ENCODE data around the gene PEX5L.

PEX5L gene

DNA sequence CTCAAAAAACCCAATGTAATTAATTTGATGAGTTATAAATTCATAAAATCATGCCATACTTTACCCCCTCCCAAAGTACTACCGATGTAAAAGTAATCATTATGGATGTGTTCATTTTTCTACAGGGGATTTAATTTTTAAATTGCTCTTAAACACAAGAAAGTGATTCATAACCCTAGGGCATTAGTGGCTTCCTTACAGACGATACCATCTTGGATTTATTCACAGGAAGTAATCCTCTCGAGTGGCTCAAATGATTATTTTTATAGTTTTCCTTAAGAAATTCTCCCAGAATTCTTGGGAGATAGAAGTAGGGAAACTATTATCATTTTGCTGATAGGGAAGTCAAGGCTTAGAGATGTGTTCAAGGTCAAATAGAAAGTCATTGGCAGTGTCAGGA is 80.9 kb downstream of the PEX5L start:
- no peak for DNase-seq (ENCODE audit: low spot score)

DNA sequence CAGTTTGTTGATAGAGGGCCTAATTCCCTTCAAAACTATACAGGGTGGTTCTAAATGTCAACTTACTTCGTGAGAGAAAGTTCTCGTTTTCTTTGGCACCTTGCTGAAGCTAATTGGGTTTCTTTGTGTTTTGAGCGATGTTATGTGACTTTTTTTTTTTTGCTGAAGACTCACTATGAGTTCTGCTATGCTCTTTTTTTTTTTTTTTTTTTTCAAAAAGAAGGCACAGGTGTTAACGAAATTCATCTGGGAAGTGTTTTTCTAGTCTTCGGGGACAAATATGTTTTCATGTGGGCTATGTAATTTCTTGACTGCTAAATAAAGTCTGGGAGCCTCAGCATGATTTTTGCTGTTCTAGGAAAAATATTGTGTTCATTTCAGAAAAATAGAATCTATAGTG is 81.5 kb downstream of the PEX5L start:
- DNase-seq (ENCODE audit: low spot score) = no peak

DNA sequence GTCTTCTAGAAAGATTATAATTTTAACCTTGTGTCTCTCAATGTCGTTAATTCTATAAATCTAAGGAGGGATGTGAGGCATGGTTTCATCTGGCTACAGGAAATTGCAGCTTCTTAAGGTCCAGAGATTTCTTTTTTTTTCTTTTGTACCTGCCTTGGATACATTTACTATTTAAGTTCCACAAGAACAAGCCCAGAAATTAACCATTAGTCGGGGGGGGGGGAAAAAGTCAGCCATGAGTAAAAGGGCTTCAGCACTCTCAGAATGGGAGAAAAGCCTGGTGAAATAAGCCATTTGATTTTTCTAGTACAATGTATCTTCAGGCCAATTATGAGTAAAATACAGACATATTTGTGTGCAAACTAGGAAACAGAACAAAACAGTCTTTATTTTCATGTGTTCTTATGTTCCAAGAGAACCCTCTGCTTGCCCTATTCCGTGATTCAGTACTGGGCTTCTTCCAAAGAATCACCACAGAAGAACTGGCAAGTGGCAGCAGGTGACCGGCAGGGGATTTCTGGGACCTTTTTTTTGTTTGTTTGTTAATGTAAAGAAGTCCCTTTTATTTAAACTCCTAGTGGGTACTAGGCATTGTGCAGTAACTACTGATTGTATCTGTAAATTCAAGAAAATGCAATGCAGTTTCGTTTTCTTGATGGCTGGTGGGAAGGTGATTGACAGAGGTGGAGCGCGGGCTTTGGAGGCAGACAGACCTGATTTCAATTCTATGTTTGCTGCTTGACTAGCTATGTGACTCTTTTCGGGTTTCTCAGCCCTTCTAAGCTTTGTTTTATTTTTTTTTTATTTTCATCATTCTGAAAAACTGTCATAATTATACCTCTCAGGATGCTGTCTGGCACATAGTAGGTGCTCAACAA is 82.5 kb downstream of the PEX5L start:
- DNase-seq (ENCODE audit: low spot score) = no peak

DNA sequence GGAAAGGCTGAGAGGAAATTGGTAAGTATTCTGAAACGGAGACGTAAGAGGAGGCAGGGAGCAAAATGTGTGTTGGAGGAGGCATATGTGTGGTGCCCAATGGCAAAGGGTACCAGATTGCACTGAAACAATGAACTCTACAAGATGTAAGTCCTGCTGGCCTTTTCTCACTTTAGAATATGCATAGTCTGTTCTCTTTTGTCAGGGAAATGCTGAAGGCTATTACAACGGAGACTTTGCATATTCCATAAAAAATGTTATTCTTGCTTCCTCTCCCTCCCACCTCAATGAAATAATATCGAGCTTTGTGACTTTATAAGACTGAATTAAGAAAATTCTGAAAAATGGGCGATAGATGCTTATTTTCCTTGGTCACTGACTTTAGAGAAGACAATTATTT is 85.9 kb downstream of the PEX5L start:
- DNase-seq (ENCODE audit: low spot score) = no peak

DNA sequence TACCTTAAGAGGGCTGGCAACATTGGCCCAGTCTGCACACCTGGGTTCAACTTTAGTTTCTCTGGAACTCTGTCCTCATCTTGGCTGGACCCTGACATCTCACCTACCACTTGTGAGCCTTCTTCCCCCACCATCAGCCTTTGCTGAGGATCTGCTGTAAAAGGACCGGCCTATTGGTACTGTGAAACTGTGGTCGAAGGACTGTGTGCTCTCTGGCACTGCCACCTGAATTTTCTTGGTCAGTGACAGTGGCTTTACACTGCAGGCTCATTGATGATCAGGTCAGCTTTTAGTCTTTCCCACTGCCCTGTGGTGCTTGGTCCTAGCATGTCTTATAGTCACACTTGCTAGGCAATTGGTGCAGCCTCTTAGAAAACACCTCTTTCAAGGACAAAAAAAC is 86.9 kb downstream of the PEX5L start:
- no peak for DNase-seq (ENCODE audit: low spot score)

DNA sequence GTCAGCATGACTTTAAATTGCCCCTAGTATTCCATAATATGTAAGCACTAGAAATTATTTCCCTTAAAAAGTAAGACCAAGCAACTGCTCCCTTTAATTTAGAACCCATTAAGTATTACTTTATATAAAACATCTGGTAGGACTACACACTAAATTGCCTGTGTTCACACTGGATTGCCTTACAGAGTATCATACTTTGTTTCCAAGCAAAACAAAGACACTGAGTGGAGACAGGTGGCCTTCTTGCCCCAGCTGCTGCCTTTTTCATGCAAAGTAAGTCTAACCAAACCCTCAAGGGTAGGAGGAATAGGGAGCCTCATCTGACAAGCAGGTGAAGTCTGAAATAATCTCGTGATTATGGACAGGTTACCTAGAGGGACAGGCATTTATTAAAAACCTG is 87.3 kb downstream of the PEX5L start:
- no peak for DNase-seq (ENCODE audit: low spot score)

DNA sequence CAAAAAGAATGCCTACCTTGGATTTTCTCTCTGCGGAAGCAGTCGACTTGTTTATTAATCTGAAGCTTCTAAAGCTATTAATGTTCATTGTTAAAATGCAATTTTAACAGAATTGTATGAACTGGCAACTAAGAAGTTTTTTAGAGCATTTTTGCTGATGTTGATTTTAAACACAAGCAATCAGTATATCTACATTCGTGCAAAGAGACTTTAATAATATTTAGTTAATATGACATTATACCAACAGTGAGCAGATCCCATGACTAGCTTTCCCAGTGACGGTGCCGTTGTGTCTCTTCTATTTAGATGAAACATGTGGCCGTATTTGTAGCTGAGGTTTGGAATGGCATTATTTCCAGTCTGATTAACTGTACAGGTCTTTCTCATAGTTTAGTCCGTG is 88.0 kb downstream of the PEX5L start:
- DNase-seq (ENCODE audit: low spot score) = no peak

DNA sequence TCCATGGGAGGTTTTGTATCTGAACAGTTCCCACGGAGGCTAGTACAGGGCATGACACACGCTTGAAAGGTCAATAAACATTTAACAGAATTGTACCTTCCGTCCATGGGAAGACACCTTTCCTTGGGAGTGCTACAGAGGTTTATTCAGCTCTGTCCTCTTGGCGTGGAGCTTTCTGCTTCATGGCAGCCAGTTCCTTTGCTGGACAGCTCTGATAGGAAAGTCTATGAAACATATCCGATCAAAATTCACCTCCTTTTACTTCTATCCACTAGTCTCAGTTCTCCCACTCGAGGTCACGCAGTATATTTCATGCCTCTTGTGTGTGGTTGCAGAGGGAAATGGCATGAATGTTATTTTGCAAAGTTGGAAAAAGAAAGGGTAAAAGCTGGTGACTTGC is 91.2 kb downstream of the PEX5L start:
- no peak for DNase-seq (ENCODE audit: low spot score)

DNA sequence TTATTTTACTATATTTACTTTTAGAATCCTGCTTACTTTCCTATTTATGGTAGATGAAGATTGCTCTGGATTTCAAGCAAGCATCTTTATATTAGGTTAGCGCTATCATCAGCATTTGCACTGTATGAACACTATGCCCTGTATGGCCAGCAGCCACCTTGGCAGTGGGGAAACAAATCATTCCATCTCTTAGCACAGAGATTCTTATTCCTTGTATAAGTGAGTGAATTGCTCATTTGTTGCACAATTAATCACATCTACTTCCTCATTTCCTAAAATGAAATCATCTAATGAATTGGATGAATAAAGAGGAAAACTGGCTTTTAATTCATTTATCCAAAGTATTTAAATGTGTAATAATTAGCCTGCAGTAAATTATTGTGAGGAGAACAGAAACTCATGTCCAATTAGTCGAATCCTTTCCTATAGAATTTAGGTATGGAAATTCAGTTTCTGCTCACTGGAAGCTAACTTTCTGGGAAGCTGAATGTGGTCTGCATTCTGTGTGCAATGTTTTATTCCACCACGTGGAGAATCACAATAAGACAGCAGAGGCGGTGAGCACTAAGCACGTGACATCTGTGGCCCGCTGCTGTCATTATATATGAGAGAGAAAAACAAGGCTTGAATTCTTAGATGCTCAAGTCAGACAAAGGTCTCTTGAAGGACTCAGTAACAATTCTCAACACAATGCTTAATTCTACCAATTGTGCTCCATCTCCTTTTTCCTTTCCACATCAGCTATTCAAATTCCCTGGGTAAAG is 93.4 kb downstream of the PEX5L start:
- no peak for DNase-seq (ENCODE audit: low spot score)

DNA sequence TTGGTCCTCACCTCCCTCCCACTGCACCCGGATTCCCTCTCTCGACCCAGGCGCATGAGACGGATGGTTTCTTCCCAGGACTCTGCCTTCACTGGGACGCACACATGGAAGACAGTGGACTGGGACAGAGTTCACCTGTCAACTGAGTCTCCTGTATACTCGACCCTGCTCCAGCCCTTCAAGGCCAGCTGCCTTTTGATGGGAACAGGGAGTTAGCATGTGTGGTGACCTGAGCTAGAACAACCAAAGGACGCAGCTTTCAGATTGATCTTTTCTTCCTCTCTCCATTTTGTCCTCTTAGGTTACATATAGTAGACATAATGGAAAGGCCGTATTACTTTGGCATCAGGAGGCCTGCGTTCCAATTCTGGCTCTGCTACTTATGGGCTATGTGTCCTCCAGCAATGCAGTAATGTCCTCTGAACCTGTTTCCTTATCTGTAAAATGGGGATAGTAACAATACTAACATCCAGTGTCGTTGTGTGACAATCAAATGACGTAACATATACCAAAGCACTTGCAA is 94.1 kb downstream of the PEX5L start:
- no peak for DNase-seq (ENCODE audit: low spot score)

DNA sequence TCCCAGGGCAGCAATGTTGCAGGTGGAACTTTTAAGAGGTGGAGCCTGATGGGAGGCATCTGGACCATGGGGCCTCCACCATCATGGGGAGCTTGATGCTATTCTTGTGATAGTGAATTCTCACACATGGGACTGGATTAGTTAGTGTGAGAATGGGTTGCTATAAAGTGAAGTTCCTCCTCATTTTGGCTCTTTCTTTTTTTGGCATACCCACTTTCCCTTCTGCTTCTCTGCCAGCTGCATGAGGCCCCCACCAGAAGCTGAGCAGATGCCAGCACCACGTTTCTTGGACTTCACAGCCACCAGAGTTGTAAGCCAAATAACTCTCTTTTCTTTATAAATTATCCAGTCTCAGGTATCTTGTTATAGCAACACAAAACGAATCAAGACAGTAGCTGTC is 101.0 kb downstream of the PEX5L start:
- no peak for DNase-seq (ENCODE audit: low spot score)

DNA sequence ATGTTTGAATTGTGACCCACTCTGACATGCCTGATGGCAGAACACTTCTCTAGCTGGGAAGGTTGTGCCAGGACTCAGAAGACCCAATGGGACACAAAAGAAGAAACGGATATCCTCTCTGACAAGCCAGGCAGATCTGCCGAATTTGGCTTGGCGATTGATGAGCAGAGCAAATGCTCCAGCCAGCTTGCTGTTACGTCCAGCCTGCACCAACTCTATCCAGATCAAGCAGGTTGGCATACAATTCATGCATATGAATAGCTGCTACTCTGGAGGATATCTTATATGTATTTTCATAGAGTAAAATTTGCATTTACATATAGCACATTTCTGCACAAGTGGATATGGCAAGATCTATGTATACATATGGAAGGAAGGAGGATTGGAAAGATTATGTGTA is 102.8 kb downstream of the PEX5L start:
- no peak for DNase-seq (ENCODE audit: low spot score)

DNA sequence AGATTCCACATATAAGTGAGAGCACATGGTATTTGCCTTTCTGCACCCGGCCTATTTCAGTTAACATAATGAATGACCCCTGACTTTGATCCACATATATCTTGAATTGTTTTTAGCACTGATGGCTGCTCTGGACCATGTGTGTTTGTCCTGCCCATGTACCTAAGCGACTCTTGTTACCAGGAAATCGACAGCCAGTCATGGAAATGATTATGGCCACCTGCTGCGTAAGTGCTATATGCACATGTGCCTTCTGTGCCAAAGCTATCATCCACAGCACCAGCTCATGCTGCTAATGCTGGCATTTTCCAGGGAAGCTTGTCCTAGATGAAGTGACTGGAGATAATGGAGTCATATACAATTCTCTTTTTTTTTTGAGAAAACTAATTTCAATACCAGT is 103.7 kb downstream of the PEX5L start:
- no peak for DNase-seq (ENCODE audit: low spot score)

DNA sequence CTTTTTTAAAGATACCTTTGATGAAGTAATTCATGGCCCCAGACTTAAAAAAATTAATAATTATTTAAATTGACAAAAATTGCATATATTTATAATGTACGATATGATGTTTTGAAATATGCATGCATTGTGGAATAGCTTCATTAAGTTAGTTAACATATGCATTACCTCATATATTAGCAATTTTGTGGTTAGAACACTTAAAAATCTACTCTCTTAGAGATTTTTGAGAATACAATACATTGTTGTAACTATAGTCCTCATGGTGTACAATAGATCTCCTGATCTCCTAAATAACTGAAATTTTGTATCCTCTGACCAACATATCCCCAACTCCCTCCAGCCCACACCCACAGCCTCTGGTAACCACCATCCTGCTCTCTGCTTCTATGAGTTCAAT is 104.1 kb downstream of the PEX5L start:
- no peak for DNase-seq (ENCODE audit: low spot score)

DNA sequence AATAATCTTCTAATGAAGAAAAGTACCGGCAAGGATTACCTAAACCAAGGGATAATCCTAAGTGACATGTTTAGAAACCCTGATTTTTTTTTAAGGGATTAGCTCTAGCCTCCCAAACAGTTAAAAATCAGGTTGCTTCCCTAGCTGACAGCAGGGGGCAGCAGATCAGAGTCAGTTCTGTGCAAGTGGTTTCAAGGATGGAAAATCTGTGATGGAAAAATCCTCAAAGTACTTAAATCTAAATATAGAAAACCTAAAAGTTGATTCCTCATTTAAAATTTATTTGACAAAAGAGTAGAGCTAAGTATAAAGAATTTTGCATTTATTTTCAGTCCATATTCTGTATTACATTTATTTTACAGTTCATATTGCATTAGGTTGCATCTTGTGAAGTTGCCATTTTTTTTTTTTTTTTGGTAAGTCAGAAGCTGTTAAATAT is 107.6 kb downstream of the PEX5L start:
- peak; percentile 74 for DNase-seq (ENCODE audit: low spot score)

DNA sequence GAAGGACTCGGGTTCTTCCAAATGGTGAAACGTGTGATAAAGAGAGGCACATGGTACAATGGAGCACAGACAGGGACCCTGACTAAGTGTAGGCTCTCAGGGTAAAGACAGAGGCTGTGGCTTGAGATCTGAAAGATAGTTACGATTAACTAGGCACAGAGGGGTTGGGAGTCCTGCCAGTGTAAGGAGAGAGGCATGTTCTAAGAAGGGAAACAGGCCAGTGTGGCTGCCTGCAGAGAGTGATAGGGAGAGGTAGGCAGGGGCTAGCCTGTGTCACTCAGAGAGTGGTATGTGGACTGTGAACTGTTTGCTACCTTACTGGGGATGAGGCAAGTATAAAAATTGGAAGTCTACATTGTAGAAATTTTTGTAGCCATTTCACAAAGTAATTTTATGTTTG is 109.5 kb downstream of the PEX5L start:
- no peak for DNase-seq (ENCODE audit: low spot score)

DNA sequence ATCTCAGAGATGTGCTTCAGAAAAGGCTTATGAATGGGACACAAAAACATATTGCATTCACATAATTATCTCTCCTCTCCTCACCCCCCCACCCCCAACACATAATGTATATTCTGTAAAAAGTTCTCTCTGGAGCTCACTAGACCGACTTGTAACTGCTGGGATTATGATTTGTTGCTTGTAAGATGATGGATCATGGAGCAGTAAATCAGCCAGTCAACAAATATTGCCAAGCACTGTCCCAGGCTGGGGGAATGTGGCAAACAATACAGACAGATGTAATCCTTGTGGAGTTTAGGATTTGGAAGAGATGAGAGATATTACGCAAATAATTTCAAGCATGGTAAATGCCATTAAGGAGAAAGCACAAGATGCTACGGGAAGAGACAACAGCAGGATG is 114.8 kb downstream of the PEX5L start:
- DNase-seq (ENCODE audit: low spot score) = no peak

DNA sequence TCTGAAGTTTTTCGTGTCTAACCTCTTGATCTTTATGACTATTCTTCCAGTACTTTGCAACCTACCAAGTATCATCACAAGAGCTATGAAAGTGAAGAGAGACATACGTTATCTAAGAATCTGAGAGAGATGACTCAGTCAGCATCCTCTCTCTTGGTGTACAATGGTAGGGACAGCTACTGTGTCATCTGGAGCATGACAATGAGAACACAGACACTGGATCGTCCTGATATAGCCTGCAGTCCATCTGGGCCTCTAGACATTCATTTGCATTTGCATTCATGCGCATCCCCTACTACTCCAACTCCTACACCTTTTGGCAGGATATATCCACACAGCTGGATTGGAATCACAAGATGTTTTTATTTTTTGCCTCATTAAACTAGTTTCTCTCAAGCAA is 115.2 kb downstream of the PEX5L start:
- no peak for DNase-seq (ENCODE audit: low spot score)

DNA sequence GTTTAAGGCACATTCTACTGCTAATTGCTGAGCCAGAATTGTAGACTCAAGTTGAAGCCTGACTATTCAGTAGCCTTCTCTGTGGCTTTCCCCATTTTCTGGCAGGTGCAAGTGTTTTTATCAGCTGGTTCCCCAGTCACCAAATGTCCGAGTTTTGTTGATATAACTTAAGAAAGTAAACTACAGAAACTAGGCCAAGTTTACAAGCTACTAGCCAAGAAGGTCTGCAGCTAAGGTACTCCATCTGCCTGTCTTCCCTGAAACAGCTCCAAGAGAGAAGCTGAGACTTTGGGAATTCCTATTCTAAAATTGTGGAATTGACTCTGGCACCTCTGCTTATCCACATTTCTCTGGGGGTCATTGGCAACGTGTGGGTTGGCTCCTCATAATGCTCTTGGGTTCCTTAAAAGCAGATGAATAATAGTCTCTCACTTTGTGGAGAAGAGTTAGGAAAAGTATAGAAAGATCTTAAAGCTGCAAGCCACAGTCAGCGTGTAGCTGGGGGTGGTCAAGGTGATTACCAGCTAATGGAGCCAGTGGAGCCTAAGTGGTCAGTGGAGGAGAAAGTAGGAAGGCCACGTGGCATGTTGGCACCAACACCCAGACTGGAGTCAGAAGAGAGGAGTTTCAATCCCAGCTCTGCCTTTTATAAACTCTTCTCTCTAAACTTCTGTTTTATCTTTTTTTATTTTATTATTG is 128.8 kb downstream of the PEX5L start:
- DNase-seq (ENCODE audit: low spot score) = no peak

DNA sequence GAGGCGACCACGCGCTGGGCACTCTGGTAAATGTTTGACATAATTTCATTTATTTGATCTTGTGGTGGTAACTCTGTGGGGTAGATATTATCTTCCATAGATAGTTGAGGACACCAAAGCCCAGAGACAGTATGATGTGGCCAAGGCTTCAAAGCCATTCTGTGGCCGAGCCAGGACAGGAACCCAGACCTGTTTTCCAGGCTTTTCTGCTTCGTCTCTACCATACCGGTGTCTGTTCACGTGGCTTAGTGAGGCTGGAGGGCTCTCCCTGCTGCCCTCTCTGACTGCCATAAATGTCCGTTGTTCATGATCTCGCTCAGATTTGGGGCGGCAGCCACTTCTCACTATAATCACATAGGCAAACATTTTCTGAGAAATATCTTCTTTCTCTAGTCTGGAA is 134.7 kb downstream of the PEX5L start:
- no peak for DNase-seq (ENCODE audit: low spot score)

DNA sequence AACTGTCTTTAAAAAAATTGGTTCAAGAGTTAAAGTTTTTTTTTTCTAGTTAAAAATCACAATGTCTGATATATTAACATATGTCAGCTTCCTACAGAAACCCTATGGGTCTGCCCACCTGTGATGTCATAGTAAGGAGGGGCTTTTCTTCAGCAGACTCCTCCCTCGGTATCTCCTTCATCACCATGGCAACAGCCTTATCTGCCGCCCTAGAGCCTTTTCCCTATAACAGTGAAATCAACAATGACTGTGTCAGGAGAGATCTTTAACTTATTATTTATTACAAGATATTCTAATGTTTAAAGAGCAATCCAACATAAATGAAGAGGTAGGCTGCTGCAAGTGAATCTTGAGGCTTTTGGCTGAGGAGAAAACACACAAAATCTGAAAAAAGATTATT is 138.7 kb downstream of the PEX5L start:
- DNase-seq (ENCODE audit: low spot score) = peak; percentile 51

DNA sequence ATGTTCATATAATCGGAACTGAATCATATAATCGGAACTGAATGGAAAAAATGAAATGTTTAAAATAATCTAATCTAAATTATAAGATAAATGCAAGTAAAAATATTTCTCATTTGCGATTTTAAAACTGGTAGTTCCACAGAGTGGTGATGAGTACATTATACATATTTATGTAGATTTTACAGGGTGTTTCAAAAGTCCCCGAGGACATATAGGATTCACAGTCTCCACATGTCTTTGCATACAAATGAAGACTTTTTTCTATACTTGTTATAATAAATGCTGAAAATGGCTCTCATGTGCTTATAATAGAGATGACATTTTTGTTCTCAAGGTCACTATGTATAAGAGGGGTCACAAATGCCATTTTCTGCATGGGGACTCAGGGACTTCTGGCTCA is 139.5 kb downstream of the PEX5L start:
- no peak for DNase-seq (ENCODE audit: low spot score)

DNA sequence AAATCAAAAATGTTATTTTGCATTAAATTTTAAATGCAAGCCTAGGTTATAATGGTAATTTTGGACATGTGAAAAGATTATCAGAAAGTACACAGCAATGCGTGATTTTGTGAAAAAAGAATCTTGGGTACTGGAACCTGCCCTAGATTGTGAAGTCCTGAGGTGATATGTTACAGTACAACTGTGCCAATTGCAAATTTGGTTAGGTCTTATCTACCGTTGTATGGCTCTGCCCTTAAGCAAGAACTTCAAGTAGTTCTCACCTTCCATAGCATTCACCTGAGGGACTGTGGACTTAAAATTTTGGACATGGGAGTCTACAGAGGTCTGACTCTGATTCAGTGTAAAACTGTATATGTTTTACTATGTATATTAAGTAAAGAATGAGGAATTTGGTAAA is 140.2 kb downstream of the PEX5L start:
- DNase-seq (ENCODE audit: low spot score) = no peak

Measured in ecto neural progenitor cell (in vitro differentiated cells).